ENCODE results near the gene WDR76. TPM values are rescaled to one million over a fixed set of nuclear protein-coding genes. Genes with fewer than 3 reads are reported as not detected.
"Not testable (repeated sequence)": the region's sequence is repeated elsewhere in the genome, so short reads cannot be mapped to it uniquely, and the experiment has no call there.

Gene WDR76
- total and polyA plus RNA-seq, 7 experiments from 2014 or later = 6.6 to 62.1 (median 9.3) TPM

- H3K27me3 ChIP-seq (ENCODE audit: control insufficient read depth in 2 of 2, insufficient read depth in 2 of 2, low read length in 2 of 2); H3K9me3 ChIP-seq (ENCODE audit: control insufficient read depth in 2 of 3, low read length in 3 of 3); DNase-seq; CTCF ChIA-PET; H3K4me3 ChIP-seq (ENCODE audit: low read length); H3K27ac ChIP-seq (ENCODE audit: low read depth, low read length); H3K27me3 Mint-ChIP-seq; H3K9me3 Mint-ChIP-seq; H3K36me3 ChIP-seq (ENCODE audit: control insufficient read depth in 2 of 3, insufficient read depth in 3 of 3, low read length in 3 of 3); ATAC-seq: not testable (repeated sequence)
- peaks cover 32 to 34% of the 10 kb centered on the region in 2 donors for H3K4me1 ChIP-seq (ENCODE audit: control insufficient read depth in 2 of 2, insufficient read depth in 2 of 2, low read length in 2 of 2)
- Mint-ChIP-seq H3K27ac (peak overlapping the region in 7 of 9 donors; percentile 12 to 97 (median 86)), H3K4me1 (peaks cover 37 to 80% (median 54%) of the 10 kb centered on the region in 7 donors), H3K36me3 (peaks cover 0 to 21% (median 0%) of the 10 kb centered on the region in 5 donors), H3K4me3 (peak overlapping the region in 8 of 10 donors; percentile 9 to 99 (median 91))
- intact Hi-C loops (cut with micrococcal nuclease) = loop anchor here (2.0 to 10.0 kb wide), 6 partner anchors 463 to 1577 kb away; partner anchors contain the start of genes CTDSPL2 (in 1 of the 2), GANC (in 1 of the 2), GOLM2 (in 1 of the 2) and LCMT2 (in 1 of the 2)
- POLR2A ChIA-PET = interaction anchor here (0.6 to 4.5 kb wide), 9 partner anchors 15 to 631 kb away, joined by 3 to 42 read pairs (median 4); partner anchors contain the start of genes ELL3, HYPK, SERF2 and SERINC4
Observed at GRCh38 chr15:43825305-43825704, 1.5 kb upstream of the WDR76 start.

DNA sequence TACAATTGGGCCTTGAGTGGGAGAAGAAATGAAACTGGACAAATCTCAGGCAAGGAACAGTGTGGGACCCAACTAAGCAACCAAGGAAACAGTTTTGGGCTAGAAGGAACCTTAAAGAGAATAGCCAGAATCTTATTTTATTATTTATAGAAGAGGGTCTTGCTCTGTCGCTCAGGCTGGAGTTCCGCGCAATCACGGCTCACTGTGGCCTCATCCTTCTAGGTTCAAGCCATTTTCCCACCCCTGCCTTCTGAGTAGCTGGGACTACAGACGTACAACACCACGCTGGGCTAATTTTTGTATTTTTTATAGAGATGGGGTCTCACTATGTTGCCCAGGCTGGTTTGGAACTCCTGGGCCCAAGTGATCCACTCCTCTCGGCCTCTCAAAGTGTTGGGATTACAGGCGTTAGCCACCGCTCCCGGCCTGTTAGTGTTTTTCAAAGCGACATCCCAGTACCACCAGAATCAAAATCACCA lies 734 bp upstream of the WDR76 start:
- Histone ChIP-seq H3K27me3 (ENCODE audit: control insufficient read depth in 2 of 2, insufficient read depth in 2 of 2, low read length in 2 of 2) (no peaks in the 10 kb centered on the region), H3K4me1 (ENCODE audit: control insufficient read depth in 2 of 2, insufficient read depth in 2 of 2, low read length in 2 of 2) (peaks cover 32 to 34% of the 10 kb centered on the region in 2 donors), H3K27ac (ENCODE audit: low read depth, low read length) (peak overlapping the region; percentile 73), H3K9me3 (ENCODE audit: control insufficient read depth in 2 of 3, low read length in 3 of 3) (no peaks in the 10 kb centered on the region), H3K36me3 (ENCODE audit: control insufficient read depth in 2 of 3, insufficient read depth in 3 of 3, low read length in 3 of 3) (peaks cover 0 to 4% (median 0%) of the 10 kb centered on the region in 3 experiments), H3K4me3 (ENCODE audit: low read length) (peak overlapping the region; percentile 54)
- intact Hi-C loops (cut with micrococcal nuclease) = loop anchor here (2.0 to 10.0 kb wide), 3 partner anchors 711 to 1551 kb away; partner anchors contain the start of genes EIF3J (in 1 of the 2), GANC (in 1 of the 2) and TMEM87A (in 1 of the 2)
- Mint-ChIP-seq H3K9me3 (no peaks in the 10 kb centered on the region), H3K4me1 (peaks cover 36 to 75% (median 58%) of the 10 kb centered on the region in 7 donors), H3K36me3 (peaks cover 0 to 21% (median 0%) of the 10 kb centered on the region in 5 donors), H3K27me3 (no peaks in the 10 kb centered on the region), H3K4me3 (peak overlapping the region; percentile 85 to 98 (median 91)), H3K27ac (peak overlapping the region; percentile 48 to 94 (median 88))
- DNase-seq (no peak), ATAC-seq (no peak)
- ChIA-PET CTCF (no interaction called here), POLR2A (interaction anchor here (2.2 to 4.5 kb wide), 2 partner anchors 25 to 33 kb away, joined by 17 to 42 read pairs; partner anchors contain the start of genes HYPK, SERF2 and SERINC4)

GRCh38 chr15:43828061-43828657 lies 1.4 kb downstream of the WDR76 start:
- Histone ChIP-seq H3K27me3 (ENCODE audit: control insufficient read depth in 2 of 2, insufficient read depth in 2 of 2, low read length in 2 of 2) (no peaks in the 10 kb centered on the region), H3K36me3 (ENCODE audit: control insufficient read depth in 2 of 3, insufficient read depth in 3 of 3, low read length in 3 of 3) (peaks cover 0 to 4% (median 0%) of the 10 kb centered on the region in 3 experiments), H3K4me3 (ENCODE audit: low read length) (peak overlapping the region; percentile 54), H3K4me1 (ENCODE audit: control insufficient read depth in 2 of 2, insufficient read depth in 2 of 2, low read length in 2 of 2) (peaks cover 21 to 25% of the 10 kb centered on the region in 2 donors), H3K9me3 (ENCODE audit: control insufficient read depth in 2 of 3, low read length in 3 of 3) (no peaks in the 10 kb centered on the region), H3K27ac (ENCODE audit: low read depth, low read length) (peak overlapping the region; percentile 73)
- Mint-ChIP-seq H3K27me3 (no peaks in the 10 kb centered on the region), H3K27ac (peak overlapping the region; percentile 48 to 94 (median 88)), H3K36me3 (peaks cover 0 to 20% (median 0%) of the 10 kb centered on the region in 5 donors), H3K4me3 (peak overlapping the region; percentile 85 to 98 (median 91)), H3K4me1 (peaks cover 32 to 68% (median 52%) of the 10 kb centered on the region in 7 donors), H3K9me3 (no peaks in the 10 kb centered on the region)
- intact Hi-C loops (cut with micrococcal nuclease) = loop anchor here (10.0 kb wide), 2 partner anchors 897 to 1553 kb away; partner anchors contain the start of genes GANC (in 1 of the 2) and TMEM87A (in 1 of the 2)
- POLR2A ChIA-PET = interaction anchor here (1.1 to 2.2 kb wide), 6 partner anchors 27 to 77 kb away, joined by 3 to 17 read pairs (median 4); partner anchors contain the start of genes ELL3, HYPK, SERF2 and SERINC4
- CTCF ChIA-PET = interaction anchor here (0.5 kb wide), 1 partner anchor 51 kb away, joined by 3 read pairs; the partner anchor contains the start of gene ELL3
- peak in 2 of 9 donors; percentile 16 to 20 for DNase-seq
- ATAC-seq = no peak

DNA sequence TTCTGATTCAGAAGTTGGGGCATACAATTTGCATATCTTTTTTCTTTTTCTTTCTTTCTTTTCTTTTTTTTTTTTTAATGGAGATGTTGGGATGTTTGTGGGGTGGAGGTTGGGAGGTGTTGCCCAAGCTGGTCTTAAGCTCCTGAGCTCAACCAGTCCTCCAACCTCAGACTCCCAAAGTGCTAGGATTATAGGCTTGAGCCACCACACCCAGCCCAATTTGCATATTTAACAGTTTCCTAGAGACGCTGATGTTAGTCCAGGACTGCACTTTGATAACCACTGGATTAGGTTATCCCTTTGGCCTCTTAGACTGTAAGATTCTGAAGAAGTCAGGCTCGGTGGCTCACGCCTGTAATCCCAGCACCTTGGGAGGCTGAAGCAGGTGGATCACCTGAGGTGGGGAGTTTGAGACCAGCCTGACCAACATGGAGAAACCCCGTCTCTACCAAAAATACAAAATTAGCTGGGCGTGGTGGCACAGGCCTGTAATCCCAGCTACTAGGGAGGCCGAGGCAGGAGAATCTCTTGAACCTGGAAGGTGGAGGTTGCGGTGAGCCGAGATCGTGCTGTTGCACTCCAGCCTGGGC lies 3.2 kb downstream of the WDR76 start:
- H3K36me3 ChIP-seq (ENCODE audit: control insufficient read depth in 2 of 3, insufficient read depth in 3 of 3, low read length in 3 of 3); H3K4me3 ChIP-seq (ENCODE audit: low read length); H3K9me3 ChIP-seq (ENCODE audit: control insufficient read depth in 2 of 3, low read length in 3 of 3); H3K27me3 ChIP-seq (ENCODE audit: control insufficient read depth in 2 of 2, insufficient read depth in 2 of 2, low read length in 2 of 2); H3K9me3 Mint-ChIP-seq; H3K27ac ChIP-seq (ENCODE audit: low read depth, low read length); POLR2A ChIA-PET; CTCF ChIA-PET; DNase-seq; ATAC-seq; H3K27me3 Mint-ChIP-seq: not testable (repeated sequence)
- peak overlapping the region in 2 of 10 donors; percentile 5 to 24 for H3K4me3 Mint-ChIP-seq
- peaks cover 26 to 53% (median 46%) of the 10 kb centered on the region in 7 donors for H3K4me1 Mint-ChIP-seq
- H3K36me3 Mint-ChIP-seq = peaks cover 0 to 19% (median 3%) of the 10 kb centered on the region in 5 donors
- intact Hi-C loops (cut with micrococcal nuclease) = loop anchor here (10.0 kb wide), 2 partner anchors 895 to 1555 kb away; partner anchors contain the start of genes GANC (in 1 of the 2) and TMEM87A (in 1 of the 2)
- peak overlapping the region in 5 of 9 donors; percentile 18 to 84 (median 43) for H3K27ac Mint-ChIP-seq
- H3K4me1 ChIP-seq (ENCODE audit: control insufficient read depth in 2 of 2, insufficient read depth in 2 of 2, low read length in 2 of 2) = peaks cover 14 to 16% of the 10 kb centered on the region in 2 donors

DNA sequence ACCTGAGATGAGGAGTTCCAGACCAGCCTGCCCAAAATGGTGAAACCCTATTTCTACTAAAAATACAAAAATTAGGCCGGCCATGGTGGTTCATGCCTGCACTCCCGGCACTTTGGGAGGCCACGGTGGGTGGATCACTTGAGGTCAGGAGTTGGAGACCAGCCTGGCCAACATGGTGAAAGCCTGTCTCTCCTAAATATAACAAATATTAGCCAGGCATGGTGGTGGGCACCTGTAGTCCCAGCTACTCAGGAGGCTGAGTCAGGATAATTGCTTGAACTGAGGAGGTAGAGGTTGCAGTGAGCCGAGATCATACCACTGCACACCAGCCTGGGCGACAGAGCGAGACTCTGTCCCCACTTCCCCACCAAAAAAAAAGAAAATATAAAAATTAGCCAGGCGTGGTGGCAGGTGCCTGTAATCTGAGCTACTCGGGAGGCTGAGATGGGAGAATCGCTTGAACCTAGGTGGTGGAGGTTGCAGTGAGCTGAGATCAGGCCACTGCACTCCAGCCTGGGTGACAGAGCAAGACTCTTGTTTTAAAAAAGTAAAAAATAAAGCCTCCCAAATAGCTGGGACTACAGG lies 4.0 kb downstream of the WDR76 start:
- Mint-ChIP-seq H3K4me3 (peak overlapping the region in 1 of 10 donors; percentile 25), H3K36me3 (peaks cover 0 to 22% (median 8%) of the 10 kb centered on the region in 5 donors), H3K4me1 (peaks cover 26 to 50% (median 46%) of the 10 kb centered on the region in 7 donors), H3K27ac (peak overlapping the region in 2 of 9 donors; percentile 18 to 21)
- POLR2A ChIA-PET = interaction anchor here (1.1 kb wide), 1 partner anchor 38 kb away, joined by 5 read pairs; no protein-coding TSS in a partner anchor
- H3K4me3 ChIP-seq (ENCODE audit: low read length); DNase-seq; H3K9me3 Mint-ChIP-seq; H3K27me3 Mint-ChIP-seq; H3K36me3 ChIP-seq (ENCODE audit: control insufficient read depth in 2 of 3, insufficient read depth in 3 of 3, low read length in 3 of 3); ATAC-seq; H3K27ac ChIP-seq (ENCODE audit: low read depth, low read length); H3K9me3 ChIP-seq (ENCODE audit: control insufficient read depth in 2 of 3, low read length in 3 of 3); intact Hi-C loops (cut with micrococcal nuclease); CTCF ChIA-PET; H3K27me3 ChIP-seq (ENCODE audit: control insufficient read depth in 2 of 2, insufficient read depth in 2 of 2, low read length in 2 of 2): not testable (repeated sequence)
- peaks cover 14 to 15% of the 10 kb centered on the region in 2 donors for H3K4me1 ChIP-seq (ENCODE audit: control insufficient read depth in 2 of 2, insufficient read depth in 2 of 2, low read length in 2 of 2)

Data from naive thymus-derived CD4-positive, alpha-beta T cell (primary cell).